Thoracic aorta (tissue), 2 donors: ENCODE results near the gene COL13A1. TPM values are rescaled to one million over a fixed set of nuclear protein-coding genes. Genes with fewer than 3 reads are reported as not detected.

Source experiments
- ATAC-seq: fragments of 150-250 bp; one replicate; pipeline ENCODE4 v1.8.0; 2017; ENCODE audit warnings: low read depth; ENCODE audit not compliant: insufficient number of reproducible peaks, low FRiP score
- DNase-seq: peaks from one replicate; pipeline ENCODE4 v3.0.0-alpha.2; 2020; ENCODE audit warnings: low spot score
- H3K27ac ChIP-seq, 2 donors: fragments of 200-600 bp; sonication (generic); 1 replicate in 1 of 2; 2 replicates in 1 of 2; pipeline ENCODE4 v1.5.1; 2016; ENCODE audit warnings: mild to moderate bottlenecking in 2 of 2, moderate library complexity in 2 of 2
- H3K27me3 ChIP-seq: fragments of 200-600 bp; sonication (generic); replicated peaks from 2 replicates; pipeline ENCODE4 v1.6.0; 2016; ENCODE audit warnings: mild to moderate bottlenecking; ENCODE audit not compliant: insufficient read depth
- H3K36me3 ChIP-seq: fragments of 200-600 bp; sonication (generic); one replicate; pipeline ENCODE4 v1.5.1; 2016
- H3K4me1 ChIP-seq, 2 donors: fragments of 200-600 bp; sonication (generic); 1 replicate in 1 of 2; 2 replicates in 1 of 2; pipeline versions ENCODE4 v1.5.1 to v1.6.0; 2016; ENCODE audit warnings: low read depth in 2 of 2, mild to moderate bottlenecking in 1 of 2; ENCODE audit not compliant: control insufficient read depth in 1 of 2
- H3K4me3 ChIP-seq: fragments of 200-600 bp; sonication (generic); 2 replicates; pipeline ENCODE4 v1.5.1; 2016; ENCODE audit warnings: mild to moderate bottlenecking
- H3K9me3 ChIP-seq: fragments of 200-600 bp; sonication (generic); 2 replicates; pipeline ENCODE4 v1.5.1; 2016
- total RNA-seq, 2 donors: library from RNA; depleted of rRNA; stranded (reverse); fragments of >200 nt; gene quantifications; one replicate each; pipeline versions ENCODE4 v1.1.0 to v1.2.3, GENCODE V29; 2016
- TF ChIP-seq, protein P1 (sequence below): fragments of 200-600 bp; sonication (generic); IDR thresholded peaks from one replicate; pipeline ENCODE4 v1.5.1; 2019; ENCODE audit warnings: antibody characterized with exemption

COL13A1 gene
- total RNA-seq, 2 donors from 2014 or later, result 23.1 to 34.1 TPM

DNA sequence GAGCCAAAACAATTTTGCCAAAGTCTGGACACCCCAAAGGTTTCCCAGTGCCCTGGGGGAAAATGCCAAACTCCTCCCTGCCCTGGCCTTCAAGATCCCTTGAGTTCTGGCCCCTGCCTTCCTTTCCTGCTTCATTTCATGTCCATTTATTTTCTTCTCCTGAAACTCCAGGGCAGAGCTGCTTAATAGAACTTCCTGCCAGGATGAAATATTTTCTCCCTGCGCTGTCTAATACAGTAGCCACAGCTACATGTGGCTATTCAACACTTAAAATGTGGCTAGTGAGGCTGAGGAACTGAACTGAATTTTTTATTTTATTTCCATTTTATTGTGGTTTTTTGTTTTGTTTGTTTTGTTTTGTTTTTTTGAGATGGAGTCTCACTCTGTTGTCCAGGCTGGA is 49.6 kb downstream of the COL13A1 start:
- Histone ChIP-seq H3K4me3 (no peak overlapping the region), H3K27ac (no peak overlapping the region), H3K4me1 (peaks cover 0 to 16% of the 10 kb centered on the region in 2 donors), H3K9me3 (no peaks in the 10 kb centered on the region), H3K36me3 (no peaks in the 10 kb centered on the region), H3K27me3 (no peaks in the 10 kb centered on the region)
- TF ChIP-seq, protein P1, sequence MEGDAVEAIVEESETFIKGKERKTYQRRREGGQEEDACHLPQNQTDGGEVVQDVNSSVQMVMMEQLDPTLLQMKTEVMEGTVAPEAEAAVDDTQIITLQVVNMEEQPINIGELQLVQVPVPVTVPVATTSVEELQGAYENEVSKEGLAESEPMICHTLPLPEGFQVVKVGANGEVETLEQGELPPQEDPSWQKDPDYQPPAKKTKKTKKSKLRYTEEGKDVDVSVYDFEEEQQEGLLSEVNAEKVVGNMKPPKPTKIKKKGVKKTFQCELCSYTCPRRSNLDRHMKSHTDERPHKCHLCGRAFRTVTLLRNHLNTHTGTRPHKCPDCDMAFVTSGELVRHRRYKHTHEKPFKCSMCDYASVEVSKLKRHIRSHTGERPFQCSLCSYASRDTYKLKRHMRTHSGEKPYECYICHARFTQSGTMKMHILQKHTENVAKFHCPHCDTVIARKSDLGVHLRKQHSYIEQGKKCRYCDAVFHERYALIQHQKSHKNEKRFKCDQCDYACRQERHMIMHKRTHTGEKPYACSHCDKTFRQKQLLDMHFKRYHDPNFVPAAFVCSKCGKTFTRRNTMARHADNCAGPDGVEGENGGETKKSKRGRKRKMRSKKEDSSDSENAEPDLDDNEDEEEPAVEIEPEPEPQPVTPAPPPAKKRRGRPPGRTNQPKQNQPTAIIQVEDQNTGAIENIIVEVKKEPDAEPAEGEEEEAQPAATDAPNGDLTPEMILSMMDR, result no peak
- DNase-seq, result no peak
- ATAC-seq, result no peak

DNA sequence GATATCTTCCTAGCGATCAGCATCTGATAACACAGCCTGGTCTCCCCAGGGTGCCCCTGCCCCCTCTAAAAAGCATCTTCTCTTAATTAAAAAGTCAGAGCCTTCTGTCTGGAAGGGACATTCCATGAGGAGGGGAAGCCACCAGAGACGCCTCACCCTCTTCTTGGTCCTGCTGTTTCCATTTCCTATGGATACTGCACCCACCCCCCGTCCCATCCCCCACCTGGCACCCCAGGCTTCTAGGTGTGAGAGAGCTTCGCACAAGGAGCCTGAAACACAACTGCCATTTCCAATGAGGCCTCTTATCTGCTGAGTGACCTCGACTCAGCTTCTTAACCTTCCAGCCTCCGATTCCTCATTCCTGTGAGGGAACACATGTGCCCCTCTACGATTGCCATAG is 51.4 kb downstream of the COL13A1 start:
- H3K4me1 ChIP-seq, result peaks cover 0 to 16% of the 10 kb centered on the region in 2 donors
- H3K9me3 ChIP-seq, result no peaks in the 10 kb centered on the region
- DNase-seq (no peak), ATAC-seq (no peak)
- no peaks in the 10 kb centered on the region for H3K27me3 ChIP-seq
- no peaks in the 10 kb centered on the region for H3K36me3 ChIP-seq
- H3K27ac ChIP-seq, result no peak overlapping the region
- TF ChIP-seq, protein P1, result no peak
- no peak overlapping the region for H3K4me3 ChIP-seq

DNA sequence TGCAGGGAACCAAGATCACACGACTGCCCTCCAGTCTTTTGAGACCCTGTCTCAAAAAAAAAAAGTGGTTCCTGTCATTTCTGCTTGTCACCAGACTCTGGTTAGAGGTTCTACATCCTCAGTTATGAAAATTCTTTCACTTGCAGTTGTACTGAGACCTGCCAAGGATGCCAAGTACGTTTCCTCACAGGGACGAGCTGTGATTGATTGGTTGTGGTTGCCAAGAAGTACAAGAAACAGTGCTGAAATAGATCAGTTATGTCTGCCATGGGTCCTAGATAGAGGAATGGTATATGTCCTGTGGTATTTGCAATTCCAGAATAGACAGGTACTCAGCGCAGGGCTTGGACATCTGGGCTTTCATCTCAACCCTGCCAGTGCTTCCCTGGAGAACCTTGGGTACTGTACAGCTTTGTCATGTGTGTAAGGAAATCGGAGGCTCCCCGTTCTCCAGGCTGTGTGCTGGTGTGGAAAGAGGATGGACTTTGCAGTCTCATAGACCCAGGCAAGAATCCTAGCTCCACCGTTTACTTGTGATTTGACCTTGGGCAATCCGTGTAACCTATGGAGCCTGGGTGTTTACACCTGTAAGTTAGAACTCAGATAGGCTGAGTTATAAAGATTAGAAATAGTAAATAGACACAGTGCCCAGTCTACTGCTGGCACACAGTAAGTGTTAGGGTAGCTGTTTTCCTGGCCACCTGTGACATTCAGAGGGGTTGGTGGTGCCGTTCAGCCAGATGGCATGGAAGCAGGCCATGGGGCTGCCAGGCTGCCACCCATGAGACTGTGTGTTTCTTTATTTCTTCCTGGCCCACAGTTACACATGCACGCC is 53.0 kb downstream of the COL13A1 start:
- DNase-seq (no peak), ATAC-seq (no peak)
- no peaks in the 10 kb centered on the region for H3K27me3 ChIP-seq
- TF ChIP-seq, protein P1, result no peak
- H3K27ac ChIP-seq, result no peak overlapping the region
- H3K4me3 ChIP-seq, result no peak overlapping the region
- no peaks in the 10 kb centered on the region for H3K36me3 ChIP-seq
- peaks cover 0 to 16% of the 10 kb centered on the region in 2 donors for H3K4me1 ChIP-seq
- no peaks in the 10 kb centered on the region for H3K9me3 ChIP-seq

DNA sequence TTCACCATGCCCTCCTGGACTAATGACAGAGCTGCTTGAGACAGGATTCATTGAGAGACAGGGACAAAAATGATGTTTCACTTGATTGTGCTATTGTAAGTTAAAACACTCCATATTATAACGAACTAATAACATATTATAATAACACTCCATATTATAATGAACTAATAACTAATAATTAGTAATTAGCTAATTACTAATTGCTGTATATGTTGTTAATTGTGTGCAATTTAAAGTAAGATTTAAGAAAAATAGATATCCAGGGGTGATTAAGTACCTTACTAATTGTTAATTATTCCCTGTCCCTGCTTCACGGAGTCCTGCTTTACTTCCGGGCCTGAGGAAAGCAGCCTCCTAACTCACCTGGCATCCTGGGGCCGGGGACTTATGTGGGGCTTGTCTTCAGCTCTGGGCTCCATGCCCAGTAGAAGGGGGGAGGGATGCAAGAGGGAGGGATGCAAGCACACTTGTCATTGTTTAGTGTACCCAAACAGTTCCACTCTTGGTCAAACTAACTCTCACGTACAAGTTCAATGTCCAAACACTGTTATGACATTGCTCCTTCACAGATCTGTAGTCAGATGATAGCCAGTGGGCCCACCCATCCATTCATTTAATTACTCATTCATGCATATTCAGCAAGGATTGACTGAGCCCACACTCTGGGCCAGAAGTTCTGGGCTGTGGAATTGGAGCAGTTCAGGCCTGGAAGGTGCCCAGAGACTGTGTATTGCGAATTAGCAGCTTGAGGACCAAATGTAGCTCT is 53.8 kb downstream of the COL13A1 start:
- ATAC-seq (no peak), DNase-seq (no peak)
- Histone ChIP-seq H3K27ac (no peak overlapping the region), H3K36me3 (no peaks in the 10 kb centered on the region), H3K9me3 (no peaks in the 10 kb centered on the region), H3K4me3 (no peak overlapping the region), H3K4me1 (peaks cover 0 to 18% of the 10 kb centered on the region in 2 donors), H3K27me3 (no peaks in the 10 kb centered on the region)
- TF ChIP-seq, protein P1, result no peak

DNA sequence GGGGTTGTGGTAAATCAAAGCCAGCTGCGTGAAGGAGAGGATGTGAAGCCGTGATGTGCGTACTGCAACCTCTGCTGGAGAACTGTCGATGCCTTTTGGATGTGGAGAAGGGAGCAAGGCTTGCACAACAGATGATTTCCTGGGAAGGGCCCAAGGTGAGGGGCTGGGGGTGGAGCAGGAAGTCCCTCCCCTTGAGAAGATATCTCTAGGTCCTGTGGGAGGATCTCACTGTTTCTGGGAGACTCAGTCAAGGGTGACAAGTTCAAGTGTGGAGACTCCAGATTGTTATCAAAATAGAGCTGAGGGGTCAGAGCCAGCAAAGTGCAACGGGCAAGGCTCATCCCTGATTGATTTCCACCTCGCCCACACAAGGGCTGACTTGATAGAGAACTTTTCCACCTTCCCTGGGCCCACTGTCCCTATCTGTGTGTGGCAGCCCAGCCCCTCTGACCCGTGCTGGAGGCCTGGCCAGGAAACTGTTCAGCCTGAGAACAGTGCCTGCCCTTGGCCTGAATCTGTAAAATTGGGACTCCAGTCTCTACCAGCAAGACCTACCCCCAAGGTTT is 55.0 kb downstream of the COL13A1 start:
- TF ChIP-seq, protein P1, result no peak
- peaks cover 7 to 30% of the 10 kb centered on the region in 2 donors for H3K4me1 ChIP-seq
- DNase-seq (no peak), ATAC-seq (no peak)
- H3K27me3 ChIP-seq, result no peaks in the 10 kb centered on the region
- H3K4me3 ChIP-seq, result no peak overlapping the region
- no peaks in the 10 kb centered on the region for H3K36me3 ChIP-seq
- no peaks in the 10 kb centered on the region for H3K9me3 ChIP-seq
- H3K27ac ChIP-seq, result no peak overlapping the region
